A549 (cell line): ENCODE measurements around the gene CARD19. TPM values are rescaled to one million over a fixed set of nuclear protein-coding genes. Genes with fewer than 3 reads are reported as not detected.

Experiments used
- ATAC-seq, 2 experiments: fragments of 200-7000 bp in 1 of 2; fragments of >200 bp in 1 of 2; cut with Nextera tagmentation in 1 of 2; cut with Tn5 transposase in 1 of 2; 3 replicates each; pipeline versions ENCODE4 v1.8.0 to v1.9.1; 2018 to 2020; ENCODE audit warnings: mild to moderate bottlenecking in 1 of 2, moderate library complexity in 1 of 2
- CTCF ChIA-PET: fragments of 300-600 bp; sonication (Branson Sonifier 250); formaldehyde crosslinking; extraction: SDS; loops from one replicate; lab custom pipeline; 2021; ENCODE audit warnings: antibody characterized with exemption, inconsistent platforms; lab: Yijun Ruan, JAX
- POLR2A ChIA-PET: fragments of 350-600 bp; formaldehyde crosslinking; extraction: SDS; loops from one replicate; lab custom pipeline; 2021; ENCODE audit warnings: antibody characterized with exemption, inconsistent platforms; lab: Yijun Ruan, JAX
- DNase-seq, 2 experiments: peaks; one replicate each; pipeline versions ENCODE4 v3.0.0 to v3.0.0-alpha.2; 2011 to 2016; ENCODE audit warnings: low read depth in 1 of 2, low spot score in 1 of 2
- FAIRE-seq: peaks from 2 replicates; lab custom pipeline; 2011; peaks lifted over from hg19 to GRCh38; lab: Jason Lieb, UNC
- H3K27ac ChIP-seq, 2 experiments: fragments of >200 bp; sonication (Bioruptor Twin); formaldehyde crosslinking; 3 replicates each; pipeline ENCODE4 v1.5.1; 2016 to 2017
- H3K4me1 ChIP-seq: fragments of >200 bp; sonication (Bioruptor Twin); formaldehyde crosslinking; 3 replicates; pipeline ENCODE4 v1.6.1; 2016
- H3K4me2 ChIP-seq: fragments of >200 bp; sonication (Bioruptor Twin); formaldehyde crosslinking; 3 replicates; pipeline ENCODE4 v1.6.1; 2016
- H3K4me3 ChIP-seq: fragments of >200 bp; sonication (Bioruptor Twin); formaldehyde crosslinking; 3 replicates; pipeline ENCODE4 v1.5.1; 2016
- H3K9me3 ChIP-seq: fragments of >200 bp; sonication (Bioruptor Twin); formaldehyde crosslinking; 3 replicates; pipeline ENCODE4 v1.6.1; 2016
- CBX8 ChIP-seq: fragments of 200-600 bp; sonication (generic); IDR thresholded peaks from 2 replicates; pipeline ENCODE4 v1.6.1; 2016
- E2F6 ChIP-seq: IDR thresholded peaks from 2 replicates; pipeline ENCODE4 v1.6.1; 2012; ENCODE audit warnings: low read depth, borderline replicate concordance
- ELK1 ChIP-seq: fragments of 150-350 bp; IDR thresholded peaks from 2 replicates; pipeline ENCODE4 v1.6.1; 2014; ENCODE audit warnings: low read depth, mild to moderate bottlenecking, low read length
- ESRRA ChIP-seq: fragments of 150-350 bp; IDR thresholded peaks from 2 replicates; pipeline ENCODE4 v1.6.1; 2014; ENCODE audit warnings: mild to moderate bottlenecking, low read length, borderline replicate concordance
- HES2 ChIP-seq: fragments of >200 bp; sonication (Bioruptor Twin); formaldehyde crosslinking; IDR thresholded peaks from 2 replicates; pipeline ENCODE4 v1.6.1; 2016
- HEYL ChIP-seq: fragments of 250-450 bp; sonication (Bioruptor Pico); IDR thresholded peaks from 2 replicates; pipeline ENCODE4 v1.8.0; 2021; ENCODE audit warnings: mild to moderate bottlenecking, moderate library complexity
- JUN ChIP-seq, 2 experiments: fragments of >200 bp; sonication (Bioruptor Twin); formaldehyde crosslinking; IDR thresholded peaks; 2 replicates in 1 of 2; 3 replicates in 1 of 2; pipeline ENCODE4 v1.6.1; 2016 to 2017
- KDM5A ChIP-seq: fragments of 200-600 bp; sonication (generic); IDR thresholded peaks from 2 replicates; pipeline ENCODE4 v1.6.1; 2016; ENCODE audit warnings: antibody characterized with exemption, mild to moderate bottlenecking
- MAX ChIP-seq: IDR thresholded peaks from 2 replicates; pipeline ENCODE4 v1.6.1; 2012
- NFE2L2 ChIP-seq: fragments of 150-350 bp; conservative IDR thresholded peaks from 2 replicates; pipeline ENCODE4 v1.6.1; 2014; ENCODE audit warnings: low read length
- PBX3 ChIP-seq: IDR thresholded peaks from 2 replicates; pipeline ENCODE4 v1.6.1; 2012
- PHF8 ChIP-seq: fragments of 200-600 bp; sonication (generic); IDR thresholded peaks from 2 replicates; pipeline ENCODE4 v1.6.1; 2016; ENCODE audit warnings: low read depth, mild to moderate bottlenecking, antibody characterized with exemption, moderate library complexity, borderline replicate concordance
- POLR2AphosphoS2 ChIP-seq: conservative IDR thresholded peaks from 2 replicates; pipeline ENCODE4 v1.6.1; 2012; ENCODE audit warnings: low read length, improper control_type of control experiment, inconsistent platforms
- REST ChIP-seq: fragments of 200-600 bp; sonication (generic); IDR thresholded peaks from 2 replicates; pipeline ENCODE4 v1.6.1; 2016; ENCODE audit warnings: antibody characterized with exemption, mild to moderate bottlenecking, moderate library complexity
- RNF2 ChIP-seq: fragments of 200-600 bp; sonication (generic); IDR thresholded peaks from 2 replicates; pipeline ENCODE4 v1.6.1; 2016; ENCODE audit warnings: low read depth, mild to moderate bottlenecking, antibody characterized with exemption, moderate library complexity, borderline replicate concordance
- TFCP2L1 ChIP-seq: fragments of 250-450 bp; sonication (Bioruptor Pico); IDR thresholded peaks from 2 replicates; pipeline ENCODE4 v1.5.0; 2021; ENCODE audit warnings: mild to moderate bottlenecking
- WGBS: methylation state at CpG from one replicate; pipeline ENCODE4 v1.1.6; 2017; ENCODE audit errors: missing lambda C conversion rate; 5-methylcytosine and 5-hydroxymethylcytosine counted together
- polyA plus RNA-seq, 4 experiments: library from polyadenylated mRNA; depleted of rRNA in 3 of 4; stranded (reverse); fragments of >200 nt; fragmentation: RNase III in 1 of 4; extraction: RNeasy Plus Mini Kit Qiagen cat#74134 plus additional on column Dnase treatment in 1 of 4; gene quantifications; 2 replicates in 3 of 4; 3 replicates in 1 of 4; pipeline ENCODE4 v1.2.3, GENCODE V29; 2011 to 2017

The CARD19 gene
- polyA plus RNA-seq, 2 of the 4 experiments (the other 2 are of a cell fraction): 27.6 to 30.3 TPM

- Histone ChIP-seq H3K27ac (no peak overlapping the region), H3K9me3 (no peaks in the 10 kb centered on the region), H3K4me1 (no peaks in the 10 kb centered on the region), H3K4me3 (no peak overlapping the region), H3K4me2 (no peak overlapping the region)
- POLR2A ChIA-PET: no interaction called here
- no peak for FAIRE-seq
- ATAC-seq: no peak; a peak in 1 of 6 replicates
- TF ChIP-seq TFCP2L1: no peak
- TF ChIP-seq JUN (IDR thresholded peaks at IDR 0.05): no peak
- CTCF ChIA-PET: interaction anchor here (0.8 to 1.0 kb wide), 2 partner anchors 45 to 60 kb away, joined by 3 read pairs; no protein-coding TSS in a partner anchor
- no peak for DNase-seq
- 45% methylated on average over 4 of the region's 4 CpGs for WGBS
These were observed 46.5 kb upstream of the CARD19 start for GRCh38 chr9:93049491-93049890.

GRCh38 chr9:93050231-93050630, 45.8 kb upstream of the CARD19 start:
- no peak for ATAC-seq
- POLR2A ChIA-PET: no interaction called here
- WGBS: 79% methylated on average over 4 of the region's 4 CpGs
- H3K9me3 ChIP-seq: no peaks in the 10 kb centered on the region
- no peaks in the 10 kb centered on the region for H3K4me1 ChIP-seq
- no peak for TF ChIP-seq JUN (IDR thresholded peaks at IDR 0.05)
- TF ChIP-seq HES2: no peak
- TF ChIP-seq REST: no peak
- no peak for TF ChIP-seq PBX3
- TF ChIP-seq ELK1: no peak
- TF ChIP-seq KDM5A: no peak
- no peak for TF ChIP-seq HEYL (CRISPR knock-in tag)
- TF ChIP-seq CBX8: no peak
- TF ChIP-seq E2F6: no peak
- TF ChIP-seq NFE2L2: no peak
- no peak for TF ChIP-seq PHF8
- TF ChIP-seq MAX: no peak
- TF ChIP-seq, all 56 proteins: peak for 0
- no peak overlapping the region for H3K27ac ChIP-seq
- FAIRE-seq (no peak), DNase-seq (no peak)
- no peak overlapping the region for H3K4me3 ChIP-seq
- CTCF ChIA-PET: interaction anchor here (0.8 to 1.0 kb wide), 2 partner anchors 46 to 59 kb away, joined by 3 read pairs; no protein-coding TSS in a partner anchor
- H3K4me2 ChIP-seq: no peak overlapping the region

- ChIA-PET POLR2A (no interaction called here), CTCF (interaction anchor here (1.1 to 1.3 kb wide), 2 partner anchors 8 to 48 kb away, joined by 4 to 6 read pairs; no protein-coding TSS in a partner anchor)
- Histone ChIP-seq H3K9me3 (no peaks in the 10 kb centered on the region), H3K4me3 (no peak overlapping the region), H3K27ac (no peak overlapping the region)
- FAIRE-seq: no peak
- 70% methylated on average over 6 of the region's 6 CpGs for WGBS
- TF ChIP-seq POLR2AphosphoS2: no peak
- no peak for TF ChIP-seq ESRRA
- no peak for TF ChIP-seq MAX
- no peak for TF ChIP-seq ELK1
- no peak for TF ChIP-seq RNF2
- no peak for TF ChIP-seq HES2
- TF ChIP-seq, all 56 proteins: peak for 0
- no peak for DNase-seq
- Histone ChIP-seq H3K4me2 (no peak overlapping the region), H3K4me1 (no peaks in the 10 kb centered on the region)
- no peak for ATAC-seq
These were observed 44.3 kb upstream of the CARD19 start for GRCh38 chr9:93051680-93052089.
